Dendritic cell treated with granulocyte-macrophage colony-stimulating factor and Interleukin-4, amounts not matched to agents 40 ng/mL and 50 ng/mL, for 4 days (primary cell): ENCODE measurements around the gene TGM4.

Source experiments
- H3K27ac Mint-ChIP-seq: one replicate; pipeline ENCODE4 v1.8.0; 2022; ENCODE audit warnings: mild to moderate bottlenecking, mixed read lengths
- H3K27me3 Mint-ChIP-seq: one replicate; pipeline ENCODE4 v1.8.0; 2022; ENCODE audit warnings: mild to moderate bottlenecking, mixed read lengths
- H3K36me3 Mint-ChIP-seq: one replicate; pipeline ENCODE4 v1.8.0; 2022; ENCODE audit warnings: low read depth, mixed read lengths
- H3K4me1 Mint-ChIP-seq: one replicate; pipeline ENCODE4 v1.8.0; 2022; ENCODE audit warnings: low read depth, mixed read lengths
- H3K4me3 Mint-ChIP-seq: one replicate; pipeline ENCODE4 v1.8.0; 2022; ENCODE audit warnings: mild to moderate bottlenecking, moderate library complexity, mixed read lengths
- H3K9me3 Mint-ChIP-seq: one replicate; pipeline ENCODE4 v1.8.0; 2022; ENCODE audit warnings: mixed read lengths
- intact Hi-C: fragments of 100-400 bp; cut with micrococcal nuclease; formaldehyde crosslinking; loops from one replicate; pipeline ENCODE4 v1.15.0; 2022

TGM4 gene

GRCh38 chr3:44890258-44890657 is 15.8 kb downstream of the TGM4 start:
- no peak overlapping the region for H3K27ac Mint-ChIP-seq
- no peaks in the 10 kb centered on the region for H3K36me3 Mint-ChIP-seq
- intact Hi-C loops, result no loop called here
- H3K27me3 Mint-ChIP-seq, result no peaks in the 10 kb centered on the region
- peaks cover 7% of the 10 kb centered on the region for H3K4me1 Mint-ChIP-seq
- H3K4me3 Mint-ChIP-seq, result no peak overlapping the region
- no peaks in the 10 kb centered on the region for H3K9me3 Mint-ChIP-seq

- Mint-ChIP-seq H3K27me3 (no peaks in the 10 kb centered on the region), H3K36me3 (no peaks in the 10 kb centered on the region), H3K4me1 (peaks cover 7% of the 10 kb centered on the region), H3K9me3 (no peaks in the 10 kb centered on the region), H3K4me3 (no peak overlapping the region), H3K27ac (no peak overlapping the region)
- intact Hi-C loops, result no loop called here
Measured at GRCh38 chr3:44890852-44891251, 16.4 kb downstream of the TGM4 start.

GRCh38 chr3:44892689-44893088 is 18.3 kb downstream of the TGM4 start:
- no peaks in the 10 kb centered on the region for H3K27me3 Mint-ChIP-seq
- H3K4me1 Mint-ChIP-seq, result peaks cover 7% of the 10 kb centered on the region
- intact Hi-C loops, result no loop called here
- H3K9me3 Mint-ChIP-seq, result no peaks in the 10 kb centered on the region
- no peak overlapping the region for H3K27ac Mint-ChIP-seq
- H3K4me3 Mint-ChIP-seq, result no peak overlapping the region
- H3K36me3 Mint-ChIP-seq, result no peaks in the 10 kb centered on the region

GRCh38 chr3:44893097-44893496 is 18.7 kb downstream of the TGM4 start:
- no peaks in the 10 kb centered on the region for H3K36me3 Mint-ChIP-seq
- no peaks in the 10 kb centered on the region for H3K9me3 Mint-ChIP-seq
- no peak overlapping the region for H3K27ac Mint-ChIP-seq
- H3K4me1 Mint-ChIP-seq, result peaks cover 7% of the 10 kb centered on the region
- H3K27me3 Mint-ChIP-seq, result no peaks in the 10 kb centered on the region
- no peak overlapping the region for H3K4me3 Mint-ChIP-seq
- intact Hi-C loops, result no loop called here

- Mint-ChIP-seq H3K36me3 (no peaks in the 10 kb centered on the region), H3K27me3 (no peaks in the 10 kb centered on the region), H3K27ac (no peak overlapping the region), H3K9me3 (no peaks in the 10 kb centered on the region), H3K4me1 (peaks cover 7% of the 10 kb centered on the region), H3K4me3 (no peak overlapping the region)
- intact Hi-C loops, result no loop called here
Measured at GRCh38 chr3:44894485-44894884, 20.1 kb downstream of the TGM4 start.

- H3K27ac Mint-ChIP-seq, result no peak overlapping the region
- no peak overlapping the region for H3K4me3 Mint-ChIP-seq
- no peaks in the 10 kb centered on the region for H3K9me3 Mint-ChIP-seq
- no peaks in the 10 kb centered on the region for H3K4me1 Mint-ChIP-seq
- intact Hi-C loops, result no loop called here
- H3K36me3 Mint-ChIP-seq, result no peaks in the 10 kb centered on the region
- peaks cover 3% of the 10 kb centered on the region for H3K27me3 Mint-ChIP-seq
Measured at GRCh38 chr3:44896440-44896839, 22.0 kb downstream of the TGM4 start.

GRCh38 chr3:44899683-44900367 is 25.4 kb downstream of the TGM4 start:
- no peak overlapping the region for H3K27ac Mint-ChIP-seq
- intact Hi-C loops, result no loop called here
- H3K36me3 Mint-ChIP-seq, result no peaks in the 10 kb centered on the region
- peaks cover 5% of the 10 kb centered on the region for H3K27me3 Mint-ChIP-seq
- no peaks in the 10 kb centered on the region for H3K9me3 Mint-ChIP-seq
- H3K4me1 Mint-ChIP-seq, result no peaks in the 10 kb centered on the region
- no peak overlapping the region for H3K4me3 Mint-ChIP-seq

- no peaks in the 10 kb centered on the region for H3K4me1 Mint-ChIP-seq
- H3K36me3 Mint-ChIP-seq, result no peaks in the 10 kb centered on the region
- H3K4me3 Mint-ChIP-seq, result no peak overlapping the region
- no peak overlapping the region for H3K27ac Mint-ChIP-seq
- H3K27me3 Mint-ChIP-seq, result peaks cover 7% of the 10 kb centered on the region
- no peaks in the 10 kb centered on the region for H3K9me3 Mint-ChIP-seq
- intact Hi-C loops, result no loop called here
Measured at GRCh38 chr3:44902628-44903027, 28.2 kb downstream of the TGM4 start.

GRCh38 chr3:44903314-44903713 is 28.9 kb downstream of the TGM4 start:
- Mint-ChIP-seq H3K4me3 (no peak overlapping the region), H3K27me3 (peaks cover 10% of the 10 kb centered on the region), H3K27ac (no peak overlapping the region), H3K36me3 (no peaks in the 10 kb centered on the region), H3K4me1 (no peaks in the 10 kb centered on the region), H3K9me3 (no peaks in the 10 kb centered on the region)
- intact Hi-C loops, result no loop called here

GRCh38 chr3:44903751-44904150 is 29.3 kb downstream of the TGM4 start:
- peaks cover 10% of the 10 kb centered on the region for H3K27me3 Mint-ChIP-seq
- no peaks in the 10 kb centered on the region for H3K4me1 Mint-ChIP-seq
- intact Hi-C loops, result no loop called here
- H3K27ac Mint-ChIP-seq, result no peak overlapping the region
- no peaks in the 10 kb centered on the region for H3K36me3 Mint-ChIP-seq
- no peaks in the 10 kb centered on the region for H3K9me3 Mint-ChIP-seq
- no peak overlapping the region for H3K4me3 Mint-ChIP-seq

GRCh38 chr3:44905446-44906157 is 31.2 kb downstream of the TGM4 start:
- Mint-ChIP-seq H3K4me3 (no peak overlapping the region), H3K27me3 (peaks cover 21% of the 10 kb centered on the region), H3K4me1 (no peaks in the 10 kb centered on the region), H3K9me3 (no peaks in the 10 kb centered on the region), H3K36me3 (no peaks in the 10 kb centered on the region), H3K27ac (no peak overlapping the region)
- intact Hi-C loops, result no loop called here

GRCh38 chr3:44906997-44907396 is 32.6 kb downstream of the TGM4 start:
- intact Hi-C loops, result no loop called here
- Mint-ChIP-seq H3K27ac (no peak overlapping the region), H3K27me3 (peaks cover 25% of the 10 kb centered on the region), H3K4me3 (no peak overlapping the region), H3K4me1 (no peaks in the 10 kb centered on the region), H3K36me3 (no peaks in the 10 kb centered on the region), H3K9me3 (no peaks in the 10 kb centered on the region)

- intact Hi-C loops, result no loop called here
- peaks cover 25% of the 10 kb centered on the region for H3K27me3 Mint-ChIP-seq
- no peaks in the 10 kb centered on the region for H3K4me1 Mint-ChIP-seq
- H3K4me3 Mint-ChIP-seq, result no peak overlapping the region
- H3K36me3 Mint-ChIP-seq, result no peaks in the 10 kb centered on the region
- no peak overlapping the region for H3K27ac Mint-ChIP-seq
- H3K9me3 Mint-ChIP-seq, result no peaks in the 10 kb centered on the region
Measured at GRCh38 chr3:44907612-44908011, 33.2 kb downstream of the TGM4 start.

- H3K4me1 Mint-ChIP-seq, result peaks cover 3% of the 10 kb centered on the region
Measured at GRCh38 chr3:44909063-44909462, 34.7 kb downstream of the TGM4 start.

GRCh38 chr3:44910693-44911092 is 36.3 kb downstream of the TGM4 start:
- H3K27ac Mint-ChIP-seq, result no peak overlapping the region
- peaks cover 25% of the 10 kb centered on the region for H3K27me3 Mint-ChIP-seq
- no peaks in the 10 kb centered on the region for H3K9me3 Mint-ChIP-seq
- peaks cover 8% of the 10 kb centered on the region for H3K4me1 Mint-ChIP-seq
- H3K36me3 Mint-ChIP-seq, result no peaks in the 10 kb centered on the region
- no peak overlapping the region for H3K4me3 Mint-ChIP-seq
- intact Hi-C loops, result no loop called here

More at GRCh38 chr3:44909063-44909462, 34.7 kb downstream of the TGM4 start:
- Mint-ChIP-seq H3K9me3 (no peaks in the 10 kb centered on the region), H3K27me3 (peaks cover 25% of the 10 kb centered on the region), H3K4me3 (no peak overlapping the region), H3K27ac (no peak overlapping the region), H3K36me3 (no peaks in the 10 kb centered on the region)
- intact Hi-C loops, result no loop called here
